ENCODE results near the gene RGS2.

DNA sequence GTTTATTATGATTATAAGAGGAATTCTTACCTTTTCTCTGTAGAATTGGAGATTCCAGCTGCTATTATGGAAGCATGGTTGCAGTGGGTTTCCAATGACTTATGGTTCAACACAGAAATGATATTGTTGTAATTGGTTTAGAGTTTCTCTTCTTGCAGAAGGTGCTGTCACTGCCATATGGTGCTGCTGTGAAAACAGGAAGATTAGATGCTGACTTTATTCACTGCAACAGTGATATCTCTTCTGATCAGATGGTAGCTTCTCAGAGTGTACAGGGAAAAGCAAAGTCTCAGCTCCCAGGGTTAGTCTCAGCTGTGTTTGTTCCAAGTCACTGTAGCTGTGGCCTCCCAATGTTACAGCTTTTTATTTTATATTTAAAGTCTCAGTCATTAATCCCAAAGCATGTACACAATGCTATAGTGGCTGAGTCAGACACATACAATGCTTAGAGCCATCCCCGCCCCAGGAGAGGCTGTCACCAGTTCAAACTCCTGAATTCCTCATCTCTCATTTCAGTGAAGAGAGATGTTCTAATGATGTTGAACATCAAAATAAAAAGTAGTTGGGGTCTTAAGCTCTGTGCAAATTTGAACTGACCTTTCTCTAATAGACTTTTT is 42.7 kb upstream of the RGS2 start:
- TF ChIP-seq CTCF (IDR thresholded peaks at IDR 0.05; ENCODE audit: insufficient read depth, low read length, poor library complexity, severe bottlenecking): no peak
- TF ChIP-seq EZH2phosphoT487 (conservative IDR thresholded peaks at IDR 0.05; ENCODE audit: low read length): no peak
